PC-9 (cell line): ENCODE data around the gene ARL3. TPM values are rescaled to one million over a fixed set of nuclear protein-coding genes. Genes with fewer than 3 reads are reported as not detected.

ENCODE experiments used
- BruUV-seq: library from RNA; stranded (reverse); fragments of 400-500 nt; replicated peaks from 2 replicates; lab custom pipeline; 2021; lab: Mats Ljungman, UMichigan
- CTCF ChIA-PET: fragments of 300-600 bp; sonication (Branson Sonifier 250); formaldehyde crosslinking; loops from one replicate; lab custom pipeline; 2022; ENCODE audit warnings: antibody characterized with exemption; lab: Charles Lee
- POLR2A ChIA-PET: fragments of 300-600 bp; sonication (Branson Sonifier 250); formaldehyde crosslinking; loops from one replicate; lab custom pipeline; 2022; ENCODE audit warnings: antibody characterized with exemption; ENCODE audit not compliant: unreplicated experiment; lab: Charles Lee
- DNase-seq, 2 experiments: peaks; one replicate each; pipeline versions ENCODE4 v3.0.0 to v3.0.0-alpha.2; 2015 to 2022; ENCODE audit warnings: mixed read lengths in 1 of 2
- H2AFZ ChIP-seq: fragments of 200-600 bp; sonication (generic); 2 replicates; pipeline ENCODE4 v1.8.1; 2017; ENCODE audit warnings: antibody characterized with exemption
- H3F3A ChIP-seq: fragments of 200-600 bp; sonication (generic); 2 replicates; pipeline ENCODE4 v1.8.1; 2017; ENCODE audit warnings: antibody characterized with exemption, mild to moderate bottlenecking, low read depth; ENCODE audit not compliant: insufficient read depth
- H3K27ac ChIP-seq: fragments of 200-600 bp; sonication (generic); 2 replicates; pipeline ENCODE4 v1.6.1; 2016; ENCODE audit warnings: mixed run types
- H3K27me3 ChIP-seq: fragments of 200-600 bp; sonication (generic); 2 replicates; pipeline ENCODE4 v1.6.1; 2016; ENCODE audit warnings: low read depth, mixed run types; ENCODE audit not compliant: insufficient read depth
- H3K36me3 ChIP-seq: fragments of 200-600 bp; sonication (generic); 2 replicates; pipeline ENCODE4 v1.6.1; 2016; ENCODE audit warnings: low read depth, mixed run types
- H3K4me1 ChIP-seq: fragments of 200-600 bp; sonication (generic); replicated peaks from 2 replicates; pipeline ENCODE4 v1.6.1; 2016; ENCODE audit warnings: mixed run types; ENCODE audit not compliant: insufficient read depth
- H3K4me2 ChIP-seq: fragments of 200-600 bp; sonication (generic); 2 replicates; pipeline ENCODE4 v1.6.1; 2017; ENCODE audit warnings: mixed run types
- H3K4me3 ChIP-seq: fragments of 200-600 bp; sonication (generic); 2 replicates; pipeline ENCODE4 v1.6.1; 2016; ENCODE audit warnings: mixed run types
- H3K79me2 ChIP-seq: fragments of 200-600 bp; sonication (generic); 2 replicates; pipeline ENCODE4 v1.6.1; 2017; ENCODE audit warnings: low read depth, mixed run types
- H3K9me2 ChIP-seq: fragments of 200-600 bp; sonication (generic); 2 replicates; pipeline ENCODE4 v1.8.1; 2017; ENCODE audit warnings: mild to moderate bottlenecking; ENCODE audit not compliant: insufficient read depth
- H3K9me3 ChIP-seq: fragments of 200-600 bp; sonication (generic); 2 replicates; pipeline ENCODE4 v1.8.1; 2016; ENCODE audit warnings: low read depth; ENCODE audit not compliant: insufficient read depth
- H4K20me1 ChIP-seq: fragments of 200-600 bp; sonication (generic); 2 replicates; pipeline ENCODE4 v1.8.1; 2017; ENCODE audit not compliant: insufficient read depth
- CTCF ChIP-seq: fragments of 200-600 bp; sonication (generic); conservative IDR thresholded peaks from 2 replicates; pipeline ENCODE4 v1.6.1; 2017; ENCODE audit warnings: mixed run types, antibody characterized with exemption, mild to moderate bottlenecking, moderate library complexity
- EZH2 ChIP-seq: fragments of 200-600 bp; sonication (generic); IDR thresholded peaks from 2 replicates; pipeline ENCODE4 v1.8.0; 2017; ENCODE audit warnings: antibody characterized with exemption, low read depth
- intact Hi-C: fragments of 100-400 bp; cut with micrococcal nuclease; formaldehyde crosslinking; loops from one replicate; pipeline ENCODE4 v1.10.0; 2022; ENCODE audit not compliant: unreplicated experiment
- total RNA-seq: library from RNA; stranded (reverse); gene quantifications from 2 replicates; pipeline ENCODE4 v1.2.3, GENCODE V29; 2021

ARL3 gene
- total RNA-seq, 1 experiment from 2014 or later: 9.7 TPM

GRCh38 chr10:102633287-102633686, 80.9 kb downstream of the ARL3 start:
- Histone ChIP-seq H3K4me1 (peaks cover 76% of the 10 kb centered on the region), H3K36me3 (no peaks in the 10 kb centered on the region), H3K79me2 (no peaks in the 10 kb centered on the region), H3K4me2 (peak overlapping the region; percentile 80), H3K4me3 (no peak overlapping the region), H3K27ac (peak overlapping the region; percentile 71), H4K20me1 (no peaks in the 10 kb centered on the region), H2AFZ (no peak overlapping the region), H3F3A (peaks cover 47% of the 10 kb centered on the region), H3K9me2 (no peaks in the 10 kb centered on the region), H3K27me3 (no peaks in the 10 kb centered on the region), H3K9me3 (no peaks in the 10 kb centered on the region)
- DNase-seq: peak in 1 of 2 experiments; percentile 53
- intact Hi-C loops: no loop called here
- TF ChIP-seq CTCF (no peak), EZH2 (no peak)
- CTCF ChIA-PET: no interaction called here
- no TSS peak for BruUV-seq
- POLR2A ChIA-PET: interaction anchor here (0.9 kb wide), 1 partner anchor 11 kb away, joined by 10 read pairs; the partner anchor contains the start of gene TRIM8

- H3K4me1 ChIP-seq: peaks cover 83% of the 10 kb centered on the region
- H3K4me2 ChIP-seq: peak overlapping the region; percentile 80
- no peaks in the 10 kb centered on the region for H3K36me3 ChIP-seq
- POLR2A ChIA-PET: no interaction called here
- no peak for DNase-seq
- CTCF ChIA-PET: no interaction called here
- H3K27ac ChIP-seq: peak overlapping the region; percentile 71
- no peaks in the 10 kb centered on the region for H4K20me1 ChIP-seq
- no peak overlapping the region for H2AFZ ChIP-seq
- H3F3A ChIP-seq: peaks cover 52% of the 10 kb centered on the region
- H3K9me3 ChIP-seq: no peaks in the 10 kb centered on the region
- H3K4me3 ChIP-seq: no peak overlapping the region
- H3K27me3 ChIP-seq: no peaks in the 10 kb centered on the region
- no peaks in the 10 kb centered on the region for H3K9me2 ChIP-seq
- intact Hi-C loops: no loop called here
- TF ChIP-seq CTCF: no peak
- TF ChIP-seq EZH2: no peak
- no TSS peak for BruUV-seq
- H3K79me2 ChIP-seq: no peaks in the 10 kb centered on the region
These were observed 81.6 kb downstream of the ARL3 start for GRCh38 chr10:102632394-102633111.

GRCh38 chr10:102631525-102632393, 82.4 kb downstream of the ARL3 start:
- Histone ChIP-seq H3K4me1 (peaks cover 88% of the 10 kb centered on the region), H3K9me3 (no peaks in the 10 kb centered on the region), H3K27me3 (no peaks in the 10 kb centered on the region), H3K36me3 (no peaks in the 10 kb centered on the region), H3K9me2 (no peaks in the 10 kb centered on the region), H2AFZ (no peak overlapping the region), H3K27ac (no peak overlapping the region), H3F3A (peaks cover 50% of the 10 kb centered on the region), H3K79me2 (no peaks in the 10 kb centered on the region), H3K4me3 (no peak overlapping the region), H3K4me2 (peak overlapping the region; percentile 80), H4K20me1 (no peaks in the 10 kb centered on the region)
- POLR2A ChIA-PET: no interaction called here
- no TSS peak for BruUV-seq
- DNase-seq: no peak
- TF ChIP-seq CTCF (no peak), EZH2 (no peak)
- intact Hi-C loops: no loop called here
- CTCF ChIA-PET: no interaction called here
